Osteoblast (primary cell): ENCODE data around the gene FOXO3. TPM values are rescaled to one million over a fixed set of nuclear protein-coding genes. Genes with fewer than 3 reads are reported as not detected.

Source experiments
- DNase-seq: peaks from one replicate; pipeline ENCODE4 v3.0.0; 2011; ENCODE audit warnings: low spot score, mixed read lengths; ENCODE audit not compliant: insufficient read length; ENCODE audit errors: missing footprints
- H2AFZ ChIP-seq: 2 replicates; pipeline ENCODE4 v1.6.0; 2011; ENCODE audit warnings: mild to moderate bottlenecking, low read length
- H3K27ac ChIP-seq: 2 replicates; pipeline ENCODE4 v1.5.1; 2011; ENCODE audit warnings: mild to moderate bottlenecking, low read depth, low read length, moderate library complexity
- H3K27me3 ChIP-seq: 2 replicates; pipeline ENCODE4 v1.6.0; 2012; ENCODE audit warnings: mild to moderate bottlenecking, control low read depth, inconsistent platforms, low read length, moderate library complexity; ENCODE audit not compliant: insufficient read depth
- H3K36me3 ChIP-seq: 2 replicates; pipeline ENCODE4 v1.5.1; 2011; ENCODE audit warnings: mild to moderate bottlenecking, low read length, control low read depth, moderate library complexity; ENCODE audit not compliant: insufficient read depth
- H3K4me1 ChIP-seq: 2 replicates; pipeline ENCODE4 v1.5.1; 2011; ENCODE audit warnings: mild to moderate bottlenecking, low read length, control low read depth, moderate library complexity; ENCODE audit not compliant: insufficient read depth
- H3K4me2 ChIP-seq: 2 replicates; pipeline ENCODE4 v1.6.0; 2011; ENCODE audit warnings: mild to moderate bottlenecking, low read length; ENCODE audit not compliant: insufficient read depth
- H3K4me3 ChIP-seq: fragments of 200-600 bp; sonication (generic); 3 replicates; pipeline ENCODE4 v1.5.1; 2012; ENCODE audit warnings: mild to moderate bottlenecking, low read length, inconsistent platforms; ENCODE audit not compliant: insufficient read depth
- H3K79me2 ChIP-seq: 2 replicates; pipeline ENCODE4 v1.6.0; 2012; ENCODE audit warnings: mild to moderate bottlenecking, low read length, control low read depth, inconsistent platforms; ENCODE audit not compliant: insufficient read depth
- H3K9me3 ChIP-seq: 2 replicates; pipeline ENCODE4 v1.5.1; 2011; ENCODE audit warnings: low read depth, low read length, control low read depth
- H4K20me1 ChIP-seq: 2 replicates; pipeline ENCODE4 v1.6.0; 2012; ENCODE audit warnings: mild to moderate bottlenecking, low read length, control low read depth; ENCODE audit not compliant: insufficient read depth
- CTCF ChIP-seq: IDR thresholded peaks from 2 replicates; pipeline ENCODE4 v1.5.1; 2011; ENCODE audit warnings: mild to moderate bottlenecking, low read depth, low read length, moderate library complexity; ENCODE audit errors: extremely low read depth
- total RNA-seq: library from RNA; depleted of rRNA; stranded (reverse); fragments of >200 nt; gene quantifications from 2 replicates; pipeline ENCODE4 v1.2.3, GENCODE V29; 2012

Gene FOXO3
- total RNA-seq, 1 donor: 53.2 TPM

- H3K27ac ChIP-seq: no peak overlapping the region
- peaks cover 77% of the 10 kb centered on the region for H3K79me2 ChIP-seq
- peaks cover 14% of the 10 kb centered on the region for H3K4me1 ChIP-seq
- TF ChIP-seq CTCF: no peak
- no peak for DNase-seq
- H3K36me3 ChIP-seq: peaks cover 12% of the 10 kb centered on the region
- H3K9me3 ChIP-seq: no peaks in the 10 kb centered on the region
- peaks cover 53% of the 10 kb centered on the region for H4K20me1 ChIP-seq
- H3K4me2 ChIP-seq: no peak overlapping the region
- H2AFZ ChIP-seq: no peak overlapping the region
- no peaks in the 10 kb centered on the region for H3K27me3 ChIP-seq
- no peak overlapping the region for H3K4me3 ChIP-seq
These were observed 104.9 kb downstream of the FOXO3 start for GRCh38 chr6:108665495-108666196.

GRCh38 chr6:108666656-108667260 is 106.0 kb downstream of the FOXO3 start:
- Histone ChIP-seq H3K9me3 (no peaks in the 10 kb centered on the region), H3K4me1 (peaks cover 12% of the 10 kb centered on the region), H3K36me3 (peaks cover 12% of the 10 kb centered on the region), H3K79me2 (peaks cover 82% of the 10 kb centered on the region), H3K4me3 (no peak overlapping the region), H4K20me1 (peaks cover 61% of the 10 kb centered on the region), H3K27ac (no peak overlapping the region), H2AFZ (no peak overlapping the region), H3K27me3 (no peaks in the 10 kb centered on the region), H3K4me2 (no peak overlapping the region)
- no peak for TF ChIP-seq CTCF
- no peak for DNase-seq

- Histone ChIP-seq H3K4me2 (no peak overlapping the region), H3K4me1 (peaks cover 8% of the 10 kb centered on the region), H4K20me1 (peaks cover 68% of the 10 kb centered on the region), H3K27ac (no peak overlapping the region), H2AFZ (no peak overlapping the region), H3K79me2 (peaks cover 84% of the 10 kb centered on the region), H3K36me3 (peaks cover 12% of the 10 kb centered on the region), H3K9me3 (no peaks in the 10 kb centered on the region), H3K4me3 (no peak overlapping the region), H3K27me3 (no peaks in the 10 kb centered on the region)
- peak; percentile 89 for DNase-seq
- no peak for TF ChIP-seq CTCF
These were observed 107.3 kb downstream of the FOXO3 start for GRCh38 chr6:108667993-108668392.

GRCh38 chr6:108669673-108670072 is 109.0 kb downstream of the FOXO3 start:
- TF ChIP-seq CTCF: no peak
- H3K36me3 ChIP-seq: peaks cover 12% of the 10 kb centered on the region
- H3K4me3 ChIP-seq: no peak overlapping the region
- no peak overlapping the region for H3K27ac ChIP-seq
- H3K4me1 ChIP-seq: peaks cover 15% of the 10 kb centered on the region
- no peaks in the 10 kb centered on the region for H3K27me3 ChIP-seq
- no peak for DNase-seq
- H2AFZ ChIP-seq: no peak overlapping the region
- H3K9me3 ChIP-seq: no peaks in the 10 kb centered on the region
- no peak overlapping the region for H3K4me2 ChIP-seq
- peaks cover 93% of the 10 kb centered on the region for H3K79me2 ChIP-seq
- peaks cover 83% of the 10 kb centered on the region for H4K20me1 ChIP-seq
